ENCODE data around the gene ASB9. TPM values are rescaled to one million over a fixed set of nuclear protein-coding genes. Genes with fewer than 3 reads are reported as not detected.

Gene ASB9
- total RNA-seq, 2 experiments from 2014 or later = not detected

- no peaks in the 10 kb centered on the region for H3K36me3 ChIP-seq (ENCODE audit: insufficient read depth, low read length)
- H3K9me3 ChIP-seq (ENCODE audit: low read length) = no peaks in the 10 kb centered on the region
- ChIA-PET CTCF (ENCODE audit: unreplicated experiment) (no interaction called here), POLR2A (no interaction called here)
- no peaks in the 10 kb centered on the region for H3K79me2 ChIP-seq (ENCODE audit: insufficient read depth, low read depth, low read length)
- TF ChIP-seq EZH2phosphoT487 (IDR thresholded peaks at IDR 0.05; ENCODE audit: borderline replicate concordance, low read depth, low read length) = no peak
- TF ChIP-seq CTCF (conservative IDR thresholded peaks at IDR 0.05; ENCODE audit: low read length) = no peak
- no peak overlapping the region for H3K4me2 ChIP-seq (ENCODE audit: low read length)
- intact Hi-C loops (cut with micrococcal nuclease; ENCODE audit: unreplicated experiment) = no loop called here
- DNase-seq (ENCODE audit: low spot score) = no peak
- BruUV-seq (replicated peaks) = no TSS peak
- H3K4me1 ChIP-seq (ENCODE audit: insufficient read depth, low read length, poor library complexity, severe bottlenecking) = no peaks in the 10 kb centered on the region
- H4K20me1 ChIP-seq (ENCODE audit: insufficient read depth, low read length) = no peaks in the 10 kb centered on the region
- H2AFZ ChIP-seq (ENCODE audit: low read length) = no peak overlapping the region
- no peaks in the 10 kb centered on the region for H3K9me2 ChIP-seq (ENCODE audit: insufficient read depth, low read length)
- H3K27ac ChIP-seq (ENCODE audit: low read depth, low read length, poor library complexity, severe bottlenecking) = no peak overlapping the region
- H3K4me3 ChIP-seq (ENCODE audit: low read depth, low read length, poor library complexity, severe bottlenecking) = no peak overlapping the region
These were observed 23.6 kb upstream of the ASB9 start for GRCh38 chrX:15293451-15293850.

- BruUV-seq (replicated peaks) = no TSS peak
- H3K4me1 ChIP-seq (ENCODE audit: insufficient read depth, low read length, poor library complexity, severe bottlenecking) = no peaks in the 10 kb centered on the region
- no peaks in the 10 kb centered on the region for H3K36me3 ChIP-seq (ENCODE audit: insufficient read depth, low read length)
- no peaks in the 10 kb centered on the region for H3K9me2 ChIP-seq (ENCODE audit: insufficient read depth, low read length)
- H3K79me2 ChIP-seq (ENCODE audit: insufficient read depth, low read depth, low read length) = no peaks in the 10 kb centered on the region
- no peak overlapping the region for H2AFZ ChIP-seq (ENCODE audit: low read length)
- POLR2A ChIA-PET = no interaction called here
- no peak overlapping the region for H3K4me3 ChIP-seq (ENCODE audit: low read depth, low read length, poor library complexity, severe bottlenecking)
- TF ChIP-seq EZH2phosphoT487 (IDR thresholded peaks at IDR 0.05; ENCODE audit: borderline replicate concordance, low read depth, low read length) (no peak), CTCF (conservative IDR thresholded peaks at IDR 0.05; ENCODE audit: low read length) (no peak)
- no peak overlapping the region for H3K4me2 ChIP-seq (ENCODE audit: low read length)
- no peak for DNase-seq (ENCODE audit: low spot score)
- H4K20me1 ChIP-seq (ENCODE audit: insufficient read depth, low read length) = no peaks in the 10 kb centered on the region
- H3K27ac ChIP-seq (ENCODE audit: low read depth, low read length, poor library complexity, severe bottlenecking) = no peak overlapping the region
- CTCF ChIA-PET (ENCODE audit: unreplicated experiment) = no interaction called here
- intact Hi-C loops (cut with micrococcal nuclease; ENCODE audit: unreplicated experiment) = no loop called here
- no peaks in the 10 kb centered on the region for H3K9me3 ChIP-seq (ENCODE audit: low read length)
These were observed 23.0 kb upstream of the ASB9 start for GRCh38 chrX:15292861-15293260.

GRCh38 chrX:15277604-15278003 is 7.7 kb upstream of the ASB9 start:
- no TSS peak for BruUV-seq (replicated peaks)
- H3K4me1 ChIP-seq (ENCODE audit: insufficient read depth, low read length, poor library complexity, severe bottlenecking) = no peaks in the 10 kb centered on the region
- no peak overlapping the region for H3K4me3 ChIP-seq (ENCODE audit: low read depth, low read length, poor library complexity, severe bottlenecking)
- ChIA-PET CTCF (ENCODE audit: unreplicated experiment) (no interaction called here), POLR2A (no interaction called here)
- H2AFZ ChIP-seq (ENCODE audit: low read length) = no peak overlapping the region
- no peak overlapping the region for H3K4me2 ChIP-seq (ENCODE audit: low read length)
- no peak overlapping the region for H3K27ac ChIP-seq (ENCODE audit: low read depth, low read length, poor library complexity, severe bottlenecking)
- no peaks in the 10 kb centered on the region for H3K9me3 ChIP-seq (ENCODE audit: low read length)
- intact Hi-C loops (cut with micrococcal nuclease; ENCODE audit: unreplicated experiment) = no loop called here
- H3K36me3 ChIP-seq (ENCODE audit: insufficient read depth, low read length) = no peaks in the 10 kb centered on the region
- H3K79me2 ChIP-seq (ENCODE audit: insufficient read depth, low read depth, low read length) = no peaks in the 10 kb centered on the region
- no peaks in the 10 kb centered on the region for H4K20me1 ChIP-seq (ENCODE audit: insufficient read depth, low read length)
- no peak for DNase-seq (ENCODE audit: low spot score)
- TF ChIP-seq EZH2phosphoT487 (IDR thresholded peaks at IDR 0.05; ENCODE audit: borderline replicate concordance, low read depth, low read length) = no peak
- TF ChIP-seq CTCF (conservative IDR thresholded peaks at IDR 0.05; ENCODE audit: low read length) = no peak
- H3K9me2 ChIP-seq (ENCODE audit: insufficient read depth, low read length) = no peaks in the 10 kb centered on the region
